Suprapubic skin (tissue), 4 donors: ENCODE results near the gene PAK5.

Source experiments
- CTCF ChIP-seq, 2 donors: fragments of 200-600 bp in 1 of 2; fragments of 450-650 bp in 1 of 2; sonication (generic) in 1 of 2; IDR thresholded peaks; one replicate each; pipeline ENCODE4 v1.5.1; 2016 to 2019; ENCODE audit warnings: antibody characterized with exemption in 2 of 2, mild to moderate bottlenecking in 1 of 2, moderate library complexity in 1 of 2
- EP300 ChIP-seq: sonication (generic); formaldehyde crosslinking; IDR thresholded peaks from one replicate; pipeline ENCODE4 v1.6.1; 2017; ENCODE audit warnings: antibody characterized with exemption
- POLR2A ChIP-seq, 2 donors: fragments of 450-650 bp; IDR thresholded peaks; one replicate each; pipeline ENCODE4 v1.6.1; 2017; ENCODE audit warnings: antibody characterized with exemption in 2 of 2, mild to moderate bottlenecking in 2 of 2, moderate library complexity in 2 of 2
- POLR2AphosphoS5 ChIP-seq, 3 donors: sonication (generic); formaldehyde crosslinking; IDR thresholded peaks; one replicate each; pipeline ENCODE4 v1.6.1; 2017; ENCODE audit warnings: antibody characterized with exemption in 3 of 3

GRCh38 chr20:9491324-9491723 lies 347.6 kb downstream of the PAK5 start:
- TF ChIP-seq CTCF (IDR thresholded peaks at IDR 0.05) (no peak), POLR2A (IDR thresholded peaks at IDR 0.05) (no peak), POLR2AphosphoS5 (IDR thresholded peaks at IDR 0.05) (no peak), EP300 (no peak)
